MM.1S (cell line): ENCODE measurements around the gene SLC2A11.
"Not testable (repeated sequence)": the region's sequence is repeated elsewhere in the genome, so short reads cannot be mapped to it uniquely, and the experiment has no call there.

Experiments
- DNase-seq: peaks from one replicate; pipeline ENCODE4 v3.0.0-alpha.2; 2015
- H2AFZ ChIP-seq: fragments of 300-600 bp; sonication (generic); 2 replicates; pipeline ENCODE4 v1.6.0; 2016; ENCODE audit warnings: antibody characterized with exemption, low read length
- H3F3A ChIP-seq: fragments of 300-600 bp; sonication (generic); 2 replicates; pipeline ENCODE4 v1.6.1; 2016; ENCODE audit warnings: mild to moderate bottlenecking, antibody characterized with exemption, low read length, moderate library complexity, mixed read lengths; ENCODE audit not compliant: insufficient read depth
- H3K27ac ChIP-seq: fragments of 300-600 bp; sonication (generic); 2 replicates; pipeline ENCODE4 v1.5.1; 2016; ENCODE audit warnings: mild to moderate bottlenecking, low read length
- H3K27me3 ChIP-seq: fragments of 300-600 bp; sonication (generic); replicated peaks from 2 replicates; pipeline ENCODE4 v1.6.0; 2016; ENCODE audit warnings: low read length; ENCODE audit not compliant: insufficient read depth
- H3K36me3 ChIP-seq: fragments of 300-600 bp; sonication (generic); replicated peaks from 2 replicates; pipeline ENCODE4 v1.6.1; 2016; ENCODE audit warnings: mild to moderate bottlenecking, low read length, mixed read lengths; ENCODE audit not compliant: insufficient read depth
- H3K4me1 ChIP-seq: fragments of 300-600 bp; sonication (generic); 2 replicates; pipeline ENCODE4 v1.6.1; 2016; ENCODE audit warnings: low read length, mixed read lengths
- H3K4me2 ChIP-seq: fragments of 300-600 bp; sonication (generic); 2 replicates; pipeline ENCODE4 v1.6.0; 2016; ENCODE audit warnings: low read depth, low read length
- H3K4me3 ChIP-seq: fragments of 300-600 bp; sonication (generic); 2 replicates; pipeline ENCODE4 v1.5.1; 2016; ENCODE audit warnings: low read length, mixed read lengths
- H3K79me2 ChIP-seq: fragments of 300-600 bp; sonication (generic); 2 replicates; pipeline ENCODE4 v1.6.1; 2016; ENCODE audit warnings: mixed run types, low read length, mixed read lengths
- H3K9ac ChIP-seq: fragments of 300-600 bp; sonication (generic); 2 replicates; pipeline ENCODE4 v1.6.1; 2016; ENCODE audit warnings: low read length, mixed read lengths
- H3K9me2 ChIP-seq: fragments of 300-600 bp; sonication (generic); replicated peaks from 2 replicates; pipeline ENCODE4 v1.6.1; 2016; ENCODE audit warnings: mild to moderate bottlenecking, low read length, mixed read lengths; ENCODE audit not compliant: insufficient read depth
- H3K9me3 ChIP-seq: fragments of 300-600 bp; sonication (generic); replicated peaks from 2 replicates; pipeline ENCODE4 v1.6.1; 2016; ENCODE audit warnings: mild to moderate bottlenecking, low read length, mixed read lengths; ENCODE audit not compliant: insufficient read depth
- H4K20me1 ChIP-seq: fragments of 300-600 bp; sonication (generic); 2 replicates; pipeline ENCODE4 v1.6.1; 2016; ENCODE audit warnings: mild to moderate bottlenecking, low read length, moderate library complexity, mixed read lengths; ENCODE audit not compliant: insufficient read depth
- EZH2 ChIP-seq: fragments of 300-600 bp; sonication (generic); optimal IDR thresholded peaks from 2 replicates; pipeline ENCODE3; 2017; ENCODE audit warnings: low read depth, mild to moderate bottlenecking, antibody characterized with exemption, low read length, mixed read lengths
- EZH2phosphoT487 ChIP-seq: fragments of 300-600 bp; sonication (generic); IDR thresholded peaks from 2 replicates; pipeline ENCODE4 v1.6.1; 2018; ENCODE audit warnings: antibody characterized with exemption, low read length
- TF ChIP-seq, protein P1 (sequence below): fragments of 300-600 bp; sonication (generic); IDR thresholded peaks from 2 replicates; pipeline ENCODE4 v1.5.1; 2016; ENCODE audit warnings: antibody characterized with exemption, low read length, mixed read lengths

Gene SLC2A11

GRCh38 chr22:23904573-23905254, 47.0 kb downstream of the SLC2A11 start:
- Histone ChIP-seq H2AFZ (no peak overlapping the region), H3K9ac (no peak overlapping the region), H3K9me3 (no peaks in the 10 kb centered on the region), H3K27me3 (no peaks in the 10 kb centered on the region), H4K20me1 (no peaks in the 10 kb centered on the region), H3K4me2 (peak overlapping the region; percentile 11; the same call in 1 of the 2 replicates), H3K79me2 (no peaks in the 10 kb centered on the region), H3K36me3 (no peaks in the 10 kb centered on the region), H3K4me1 (peaks cover 4% of the 10 kb centered on the region), H3K27ac (no peak overlapping the region), H3K4me3 (no peak overlapping the region), H3F3A (no peaks in the 10 kb centered on the region), H3K9me2 (no peaks in the 10 kb centered on the region)
- TF ChIP-seq, protein P1, sequence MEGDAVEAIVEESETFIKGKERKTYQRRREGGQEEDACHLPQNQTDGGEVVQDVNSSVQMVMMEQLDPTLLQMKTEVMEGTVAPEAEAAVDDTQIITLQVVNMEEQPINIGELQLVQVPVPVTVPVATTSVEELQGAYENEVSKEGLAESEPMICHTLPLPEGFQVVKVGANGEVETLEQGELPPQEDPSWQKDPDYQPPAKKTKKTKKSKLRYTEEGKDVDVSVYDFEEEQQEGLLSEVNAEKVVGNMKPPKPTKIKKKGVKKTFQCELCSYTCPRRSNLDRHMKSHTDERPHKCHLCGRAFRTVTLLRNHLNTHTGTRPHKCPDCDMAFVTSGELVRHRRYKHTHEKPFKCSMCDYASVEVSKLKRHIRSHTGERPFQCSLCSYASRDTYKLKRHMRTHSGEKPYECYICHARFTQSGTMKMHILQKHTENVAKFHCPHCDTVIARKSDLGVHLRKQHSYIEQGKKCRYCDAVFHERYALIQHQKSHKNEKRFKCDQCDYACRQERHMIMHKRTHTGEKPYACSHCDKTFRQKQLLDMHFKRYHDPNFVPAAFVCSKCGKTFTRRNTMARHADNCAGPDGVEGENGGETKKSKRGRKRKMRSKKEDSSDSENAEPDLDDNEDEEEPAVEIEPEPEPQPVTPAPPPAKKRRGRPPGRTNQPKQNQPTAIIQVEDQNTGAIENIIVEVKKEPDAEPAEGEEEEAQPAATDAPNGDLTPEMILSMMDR, result no peak
- TF ChIP-seq EZH2 (no peak), EZH2phosphoT487 (no peak)
- peak; percentile 13 for DNase-seq

- H3K9me2 ChIP-seq, result no peaks in the 10 kb centered on the region
- H3K79me2 ChIP-seq, result no peaks in the 10 kb centered on the region
- TF ChIP-seq, protein P1, result no peak
- TF ChIP-seq EZH2 (no peak), EZH2phosphoT487 (no peak)
- H3K27me3 ChIP-seq, result no peaks in the 10 kb centered on the region
- H3K36me3 ChIP-seq, result no peaks in the 10 kb centered on the region
- no peak overlapping the region for H2AFZ ChIP-seq
- no peak overlapping the region for H3K4me3 ChIP-seq
- H3K9ac ChIP-seq, result no peak overlapping the region
- no peak overlapping the region for H3K27ac ChIP-seq
- no peaks in the 10 kb centered on the region for H3K9me3 ChIP-seq
- no peaks in the 10 kb centered on the region for H4K20me1 ChIP-seq
- peaks cover 6% of the 10 kb centered on the region for H3K4me1 ChIP-seq
- DNase-seq, result no peak
- no peaks in the 10 kb centered on the region for H3F3A ChIP-seq
- H3K4me2 ChIP-seq, result no peak overlapping the region
Measured at GRCh38 chr22:23906641-23907040, 49.0 kb downstream of the SLC2A11 start.

DNA sequence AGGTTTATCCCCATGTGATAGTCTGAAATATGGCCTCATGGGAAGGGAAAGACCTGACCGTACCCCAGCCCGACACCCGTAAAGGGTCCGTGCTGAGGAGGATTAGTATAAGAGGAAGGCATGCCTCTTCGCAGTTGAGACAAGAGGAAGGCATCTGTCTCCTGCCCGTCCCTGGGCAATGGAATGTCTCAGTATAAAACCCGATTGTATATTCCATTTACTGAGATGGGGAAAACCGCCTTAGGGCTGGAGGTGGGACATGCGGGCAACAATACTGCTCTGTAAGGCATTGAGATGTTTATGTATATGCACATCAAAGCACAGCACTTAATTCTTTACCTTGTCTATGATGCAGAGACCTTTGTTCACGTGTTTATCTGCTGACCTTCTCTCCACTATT, 49.7 kb downstream of the SLC2A11 start:
- not testable (repeated sequence) for H3K4me2 ChIP-seq, H3F3A ChIP-seq, H3K9ac ChIP-seq, H3K36me3 ChIP-seq, DNase-seq, H3K9me3 ChIP-seq, H2AFZ ChIP-seq, H3K9me2 ChIP-seq, H4K20me1 ChIP-seq, H3K4me1 ChIP-seq, H3K4me3 ChIP-seq, H3K79me2 ChIP-seq, H3K27ac ChIP-seq, H3K27me3 ChIP-seq

GRCh38 chr22:23908587-23909205, 51.0 kb downstream of the SLC2A11 start:
- TF ChIP-seq EZH2phosphoT487 (no peak), EZH2 (no peak)
- TF ChIP-seq, protein P1, result no peak
- Histone ChIP-seq H3K4me2 (no peak overlapping the region), H3K9ac (no peak overlapping the region), H3K4me3 (no peak overlapping the region), H3K27me3 (no peaks in the 10 kb centered on the region), H3K79me2 (no peaks in the 10 kb centered on the region), H4K20me1 (no peaks in the 10 kb centered on the region), H3K36me3 (no peaks in the 10 kb centered on the region), H3K9me2 (no peaks in the 10 kb centered on the region), H3K9me3 (no peaks in the 10 kb centered on the region), H2AFZ (peak overlapping the region; percentile 66; the same call in 1 of the 2 replicates), H3K4me1 (peaks cover 10% of the 10 kb centered on the region), H3K27ac (no peak overlapping the region), H3F3A (no peaks in the 10 kb centered on the region)
- DNase-seq, result no peak
